ENCODE measurements around the gene HIVEP2.

Gene HIVEP2

GRCh38 chr6:142729618-142730017, 215.4 kb downstream of the HIVEP2 start:
- no peak for DNase-seq (ENCODE audit: low read depth, low spot score)
- no peak overlapping the region for H3K4me3 ChIP-seq (ENCODE audit: low read depth, low read length)
- no peak for TF ChIP-seq CTCF (IDR thresholded peaks at IDR 0.05; ENCODE audit: low read depth, low read length)
- in situ Hi-C loops (cut with HindIII; ENCODE audit: low sequenced_read_pairs) = no loop called here

- H3K4me3 ChIP-seq (ENCODE audit: low read depth, low read length) = no peak overlapping the region
- in situ Hi-C loops (cut with HindIII; ENCODE audit: low sequenced_read_pairs) = no loop called here
- TF ChIP-seq CTCF (IDR thresholded peaks at IDR 0.05; ENCODE audit: low read depth, low read length) = no peak
- peak; percentile 53 for DNase-seq (ENCODE audit: low read depth, low spot score)
These were observed 216.0 kb downstream of the HIVEP2 start for GRCh38 chr6:142728910-142729481.

GRCh38 chr6:142728364-142728763, 216.6 kb downstream of the HIVEP2 start:
- in situ Hi-C loops (cut with HindIII; ENCODE audit: low sequenced_read_pairs) = no loop called here
- no peak for TF ChIP-seq CTCF (IDR thresholded peaks at IDR 0.05; ENCODE audit: low read depth, low read length)
- no peak for DNase-seq (ENCODE audit: low read depth, low spot score)

GRCh38 chr6:142726616-142727015, 218.4 kb downstream of the HIVEP2 start:
- no peak for DNase-seq (ENCODE audit: low read depth, low spot score)
- no peak for TF ChIP-seq CTCF (IDR thresholded peaks at IDR 0.05; ENCODE audit: low read depth, low read length)
- in situ Hi-C loops (cut with HindIII; ENCODE audit: low sequenced_read_pairs) = no loop called here
- H3K4me3 ChIP-seq (ENCODE audit: low read depth, low read length) = no peak overlapping the region

More at GRCh38 chr6:142728364-142728763, 216.6 kb downstream of the HIVEP2 start:
- H3K4me3 ChIP-seq (ENCODE audit: low read depth, low read length) = no peak overlapping the region

GRCh38 chr6:142725024-142725770, 219.8 kb downstream of the HIVEP2 start:
- H3K4me3 ChIP-seq (ENCODE audit: low read depth, low read length) = no peak overlapping the region
- no peak for DNase-seq (ENCODE audit: low read depth, low spot score)
- in situ Hi-C loops (cut with HindIII; ENCODE audit: low sequenced_read_pairs) = no loop called here
- TF ChIP-seq CTCF (IDR thresholded peaks at IDR 0.05; ENCODE audit: low read depth, low read length) = no peak

- no peak overlapping the region for H3K4me3 ChIP-seq (ENCODE audit: low read depth, low read length)
- TF ChIP-seq CTCF (IDR thresholded peaks at IDR 0.05; ENCODE audit: low read depth, low read length) = no peak
- in situ Hi-C loops (cut with HindIII; ENCODE audit: low sequenced_read_pairs) = no loop called here
- DNase-seq (ENCODE audit: low read depth, low spot score) = no peak
These were observed 222.1 kb downstream of the HIVEP2 start for GRCh38 chr6:142722841-142723240.
